Measurements from ENCODE around the gene ST8SIA4. TPM values are rescaled to one million over a fixed set of nuclear protein-coding genes. Genes with fewer than 3 reads are reported as not detected.

ST8SIA4 gene
- total and polyA plus RNA-seq, 2 donors (not counting 3 experiments of a cell fraction or from before 2014, with no cell fraction given), result 4.5 to 25.0 TPM

GRCh38 chr5:100818340-100818739 lies 84.7 kb downstream of the ST8SIA4 start:
- intact Hi-C loops (cut with micrococcal nuclease), result no loop called here
- Histone ChIP-seq H3K79me2 (ENCODE audit: control insufficient read depth, insufficient read depth, low read length) (no peaks in the 10 kb centered on the region), H3K36me3 (ENCODE audit: control insufficient read depth in 2 of 2, extremely low read depth in 1 of 2, insufficient read depth in 2 of 2, low read length in 2 of 2) (no peaks in the 10 kb centered on the region), H3K4me3 (replicated peaks in 1 of 3; ENCODE audit: insufficient read depth in 1 of 3, low read depth in 1 of 3, low read length in 3 of 3) (no peak overlapping the region), H3K9me1 (replicated peaks; ENCODE audit: control insufficient read depth, extremely low read depth, insufficient read depth, low read length) (no peaks in the 10 kb centered on the region), H4K20me1 (replicated peaks; ENCODE audit: control insufficient read depth, extremely low read depth, insufficient read depth, low read length) (no peaks in the 10 kb centered on the region), H3K4me2 (ENCODE audit: insufficient read depth, low read length) (no peak overlapping the region), H3K9ac (replicated peaks; ENCODE audit: extremely low read depth, insufficient read depth, low read length) (no peak overlapping the region), H3K27me3 (ENCODE audit: control insufficient read depth in 2 of 2, insufficient read depth in 2 of 2, low read length in 2 of 2) (no peaks in the 10 kb centered on the region), H2AFZ (ENCODE audit: low read depth, low read length) (no peak overlapping the region), H3K4me1 (ENCODE audit: control insufficient read depth, extremely low read depth, insufficient read depth, low read length) (no peaks in the 10 kb centered on the region), H3K27ac (ENCODE audit: insufficient read depth, low read depth, low read length) (no peak overlapping the region), H3K9me3 (replicated peaks; ENCODE audit: control insufficient read depth, insufficient read depth, low read length) (no peaks in the 10 kb centered on the region)
- POLR2A ChIA-PET, result no interaction called here
- FAIRE-seq (no peak), DNase-seq (ENCODE audit: low read depth, low spot score) (no peak)
- CTCF ChIA-PET, result interaction anchor here (1.0 to 2.2 kb wide), 2 partner anchors 10 to 13 kb away, joined by 4 to 9 read pairs; no protein-coding TSS in a partner anchor
- dilution Hi-C loops (cut with MboI; ENCODE audit: extremely low pct_ligation_motif_present, low sequenced_read_pairs), result no loop called here
- BruUV-seq (replicated peaks), result no TSS peak
- TF ChIP-seq POLR2A (IDR thresholded peaks at IDR 0.05; ENCODE audit: low read depth, low read length), result no peak
- no peak for TF ChIP-seq JUN (IDR thresholded peaks at IDR 0.05; ENCODE audit: borderline replicate concordance, insufficient read depth, insufficient read length, low read depth)
- TF ChIP-seq MYC (IDR thresholded peaks at IDR 0.05; ENCODE audit: low read depth, low read length), result no peak
- TF ChIP-seq MAX (IDR thresholded peaks at IDR 0.05; ENCODE audit: insufficient read depth, insufficient read length), result no peak
- no peak for TF ChIP-seq GATA2 (IDR thresholded peaks at IDR 0.05; ENCODE audit: insufficient read depth, insufficient read length, low read depth, low read length)
- no peak for TF ChIP-seq CTCF (IDR thresholded peaks at IDR 0.05; ENCODE audit: extremely low read depth in 1 of 2, insufficient read depth in 1 of 2, low read depth in 1 of 2, low read length in 2 of 2)
- TF ChIP-seq FOS (IDR thresholded peaks at IDR 0.05; ENCODE audit: borderline replicate concordance, insufficient read depth, low read length), result no peak
- no peak for TF ChIP-seq POLR2AphosphoS5 (IDR thresholded peaks at IDR 0.05; ENCODE audit: insufficient read depth, low read depth, low read length)
- TF ChIP-seq EZH2 (IDR thresholded peaks at IDR 0.05; ENCODE audit: borderline replicate concordance, low read depth, low read length, severe bottlenecking), result no peak

All from endothelial cell of umbilical vein (primary cell).